Natural killer cell (primary cell): ENCODE measurements around the gene PAN3. TPM values are rescaled to one million over a fixed set of nuclear protein-coding genes. Genes with fewer than 3 reads are reported as not detected.

Experiments
- ATAC-seq, 3 donors: fragments of 150-1000 bp in 2 of 3; fragments of 200-7000 bp in 1 of 3; cut with Tn5 transposase; 1 replicate in 1 of 3; 2 replicates in 2 of 3; pipeline ENCODE4 v1.10.0; 2021; ENCODE audit warnings: mild to moderate bottlenecking in 2 of 3, moderate library complexity in 2 of 3
- DNase-seq, 2 donors: peaks; one replicate each; pipeline versions ENCODE4 v3.0.0 to v3.0.0-alpha.2; 2013 to 2021; ENCODE audit warnings: mixed read lengths in 1 of 2
- H3K27ac ChIP-seq: one replicate; pipeline ENCODE4 v1.5.1; 2013; ENCODE audit warnings: mild to moderate bottlenecking, low read length
- H3K27me3 ChIP-seq: one replicate; pipeline ENCODE4 v1.6.1; 2013; ENCODE audit warnings: low read length; ENCODE audit not compliant: control insufficient read depth, insufficient read depth
- H3K36me3 ChIP-seq: one replicate; pipeline ENCODE4 v1.6.1; 2013; ENCODE audit warnings: low read length; ENCODE audit not compliant: control insufficient read depth, insufficient read depth
- H3K4me1 ChIP-seq: one replicate; pipeline ENCODE4 v1.6.1; 2013; ENCODE audit warnings: low read length; ENCODE audit not compliant: control insufficient read depth, insufficient read depth
- H3K4me3 ChIP-seq: one replicate; pipeline ENCODE4 v1.5.1; 2013; ENCODE audit warnings: low read length
- H3K9me3 ChIP-seq: one replicate; pipeline ENCODE4 v1.6.1; 2013; ENCODE audit warnings: low read length; ENCODE audit not compliant: control insufficient read depth, insufficient read depth
- H3K27ac Mint-ChIP-seq, 2 donors: one replicate each; pipeline ENCODE4 v1.8.0; 2022; ENCODE audit warnings: mild to moderate bottlenecking in 2 of 2, mixed read lengths in 2 of 2, moderate library complexity in 1 of 2
- H3K27me3 Mint-ChIP-seq, 2 donors: one replicate each; pipeline ENCODE4 v1.8.0; 2022; ENCODE audit warnings: low read depth in 2 of 2, mixed read lengths in 2 of 2
- H3K36me3 Mint-ChIP-seq: one replicate; pipeline ENCODE4 v1.8.0; 2022; ENCODE audit warnings: mixed read lengths
- H3K4me1 Mint-ChIP-seq, 2 donors: one replicate each; pipeline ENCODE4 v1.8.0; 2022; ENCODE audit warnings: mixed read lengths in 2 of 2
- H3K4me3 Mint-ChIP-seq: one replicate; pipeline ENCODE4 v1.8.0; 2022; ENCODE audit warnings: mild to moderate bottlenecking, moderate library complexity, mixed read lengths
- H3K9me3 Mint-ChIP-seq, 2 donors: one replicate each; pipeline ENCODE4 v1.8.0; 2022; ENCODE audit warnings: mixed read lengths in 2 of 2
- WGBS: methylation state at CpG from one replicate; pipeline ENCODE4 v1.1.7; 2013; ENCODE audit warnings: missing lambda C conversion rate; ENCODE audit not compliant: insufficient coverage; 5-methylcytosine and 5-hydroxymethylcytosine counted together
- intact Hi-C: fragments of 100-400 bp; cut with micrococcal nuclease; formaldehyde crosslinking; loops from one replicate; pipeline ENCODE4 v1.14.2; 2022
- total RNA-seq, 4 donors: library from RNA; stranded (reverse); fragments of 120-200 nt in 1 of 4; gene quantifications; one replicate each; pipeline versions ENCODE4 v1.2.3 to v1.2.4, GENCODE V29; 2013 to 2022
- TF ChIP-seq, protein P1 (sequence below): fragments of 200-600 bp; IDR thresholded peaks from one replicate; pipeline ENCODE4 v1.8.0; 2022; ENCODE audit warnings: antibody characterized with exemption

PAN3 gene
- total RNA-seq, 3 donors from 2014 or later (not counting 1 experiment from before 2014, with no cell fraction given) = 80.0 to 94.2 (median 91.7) TPM

DNA sequence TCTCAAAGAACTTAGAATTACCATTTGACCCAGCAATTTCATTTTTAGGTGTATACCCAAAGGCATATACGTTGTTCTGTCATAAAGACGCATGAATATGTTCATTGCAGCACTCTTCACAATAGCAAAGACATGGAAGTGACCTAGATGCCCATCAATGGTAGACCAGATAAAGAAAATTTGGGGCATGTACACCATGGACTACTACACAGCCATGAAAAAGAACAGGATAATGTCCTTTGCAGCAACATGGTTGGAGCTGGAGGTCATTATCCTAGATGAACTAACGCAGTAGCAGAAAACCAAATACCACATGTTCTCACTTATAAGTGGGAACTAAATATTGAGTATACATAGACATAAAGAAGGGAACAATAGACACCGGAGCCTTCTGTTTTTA, 20.7 kb downstream of the PAN3 start:
- ATAC-seq = no peak
- H3K4me3 Mint-ChIP-seq = no peak overlapping the region
- no peak overlapping the region for H3K27ac ChIP-seq
- peaks cover 53 to 67% of the 10 kb centered on the region in 2 donors for H3K4me1 Mint-ChIP-seq
- no peaks in the 10 kb centered on the region for H3K9me3 Mint-ChIP-seq
- peaks cover 12% of the 10 kb centered on the region for H3K36me3 Mint-ChIP-seq
- intact Hi-C loops = no loop called here
- no peak overlapping the region for H3K4me3 ChIP-seq
- TF ChIP-seq, protein P1, sequence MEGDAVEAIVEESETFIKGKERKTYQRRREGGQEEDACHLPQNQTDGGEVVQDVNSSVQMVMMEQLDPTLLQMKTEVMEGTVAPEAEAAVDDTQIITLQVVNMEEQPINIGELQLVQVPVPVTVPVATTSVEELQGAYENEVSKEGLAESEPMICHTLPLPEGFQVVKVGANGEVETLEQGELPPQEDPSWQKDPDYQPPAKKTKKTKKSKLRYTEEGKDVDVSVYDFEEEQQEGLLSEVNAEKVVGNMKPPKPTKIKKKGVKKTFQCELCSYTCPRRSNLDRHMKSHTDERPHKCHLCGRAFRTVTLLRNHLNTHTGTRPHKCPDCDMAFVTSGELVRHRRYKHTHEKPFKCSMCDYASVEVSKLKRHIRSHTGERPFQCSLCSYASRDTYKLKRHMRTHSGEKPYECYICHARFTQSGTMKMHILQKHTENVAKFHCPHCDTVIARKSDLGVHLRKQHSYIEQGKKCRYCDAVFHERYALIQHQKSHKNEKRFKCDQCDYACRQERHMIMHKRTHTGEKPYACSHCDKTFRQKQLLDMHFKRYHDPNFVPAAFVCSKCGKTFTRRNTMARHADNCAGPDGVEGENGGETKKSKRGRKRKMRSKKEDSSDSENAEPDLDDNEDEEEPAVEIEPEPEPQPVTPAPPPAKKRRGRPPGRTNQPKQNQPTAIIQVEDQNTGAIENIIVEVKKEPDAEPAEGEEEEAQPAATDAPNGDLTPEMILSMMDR = no peak
- no peaks in the 10 kb centered on the region for H3K36me3 ChIP-seq
- no peak overlapping the region for H3K27ac Mint-ChIP-seq
- DNase-seq = no peak
- no peaks in the 10 kb centered on the region for H3K27me3 Mint-ChIP-seq
- WGBS = 94% methylated on average over 3 of the region's 4 CpGs
- peaks cover 7% of the 10 kb centered on the region for H3K4me1 ChIP-seq
- H3K9me3 ChIP-seq = no peaks in the 10 kb centered on the region
- H3K27me3 ChIP-seq = no peaks in the 10 kb centered on the region

DNA sequence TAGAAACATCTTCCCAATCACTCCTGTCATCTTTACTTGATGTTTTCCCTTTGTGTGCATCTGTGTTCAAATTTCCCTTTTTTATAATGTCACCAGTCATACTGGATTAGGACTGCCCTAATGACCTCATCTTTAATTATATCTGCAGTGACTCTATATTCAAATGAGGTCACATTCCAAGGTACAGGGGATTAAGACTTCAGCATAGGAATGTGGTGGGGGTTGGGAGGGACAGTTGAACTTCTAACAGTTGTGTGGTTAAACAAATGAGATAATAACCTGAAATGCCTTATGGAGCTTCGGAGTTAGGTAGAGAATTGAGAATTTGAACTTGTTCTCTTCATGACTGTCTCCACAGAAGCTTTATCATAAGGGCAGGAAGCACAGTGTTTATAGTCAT, 23.0 kb downstream of the PAN3 start:
- WGBS = 64% methylated on average over 1 of the region's 1 CpG
- no peaks in the 10 kb centered on the region for H3K27me3 Mint-ChIP-seq
- TF ChIP-seq, protein P1 = no peak
- no peak for DNase-seq
- peaks cover 9% of the 10 kb centered on the region for H3K4me1 ChIP-seq
- no peaks in the 10 kb centered on the region for H3K9me3 Mint-ChIP-seq
- H3K27me3 ChIP-seq = no peaks in the 10 kb centered on the region
- no peak overlapping the region for H3K4me3 Mint-ChIP-seq
- H3K4me1 Mint-ChIP-seq = peaks cover 56 to 68% of the 10 kb centered on the region in 2 donors
- no peak overlapping the region for H3K4me3 ChIP-seq
- peaks cover 12% of the 10 kb centered on the region for H3K36me3 Mint-ChIP-seq
- H3K27ac ChIP-seq = no peak overlapping the region
- ATAC-seq = no peak
- intact Hi-C loops = no loop called here
- peak overlapping the region in 1 of 2 donors; percentile 27 for H3K27ac Mint-ChIP-seq
- H3K9me3 ChIP-seq = no peaks in the 10 kb centered on the region
- peaks cover 2% of the 10 kb centered on the region for H3K36me3 ChIP-seq

DNA sequence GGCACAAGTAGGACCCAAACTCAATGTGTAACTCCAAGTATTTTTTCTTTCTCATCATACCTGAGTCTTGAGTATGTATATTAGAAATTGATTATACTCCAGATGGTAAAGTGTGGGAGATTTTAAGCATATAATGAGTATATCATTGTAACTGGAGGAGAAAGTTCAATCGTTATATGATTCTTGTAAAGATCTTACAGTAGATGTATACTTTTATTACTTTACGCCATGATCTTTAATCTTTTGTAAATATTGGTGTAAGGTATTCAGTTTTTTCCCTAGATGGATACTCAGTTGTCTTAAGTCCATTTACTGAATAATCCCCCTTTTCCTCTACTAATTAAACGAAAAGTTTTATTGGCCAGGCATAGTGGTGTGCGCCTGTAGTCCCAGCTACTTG, 25.2 kb downstream of the PAN3 start:
- TF ChIP-seq, protein P1 = no peak
- Histone ChIP-seq H3K4me1 (peaks cover 12% of the 10 kb centered on the region), H3K4me3 (no peak overlapping the region), H3K36me3 (peaks cover 2% of the 10 kb centered on the region), H3K9me3 (no peaks in the 10 kb centered on the region), H3K27ac (no peak overlapping the region), H3K27me3 (no peaks in the 10 kb centered on the region)
- Mint-ChIP-seq H3K9me3 (no peaks in the 10 kb centered on the region), H3K27ac (no peak overlapping the region), H3K4me3 (no peak overlapping the region), H3K36me3 (no peaks in the 10 kb centered on the region), H3K27me3 (no peaks in the 10 kb centered on the region), H3K4me1 (peaks cover 50 to 58% of the 10 kb centered on the region in 2 donors)
- intact Hi-C loops = no loop called here
- no peak for DNase-seq
- ATAC-seq = no peak
- 100% methylated on average over 1 of the region's 4 CpGs for WGBS

DNA sequence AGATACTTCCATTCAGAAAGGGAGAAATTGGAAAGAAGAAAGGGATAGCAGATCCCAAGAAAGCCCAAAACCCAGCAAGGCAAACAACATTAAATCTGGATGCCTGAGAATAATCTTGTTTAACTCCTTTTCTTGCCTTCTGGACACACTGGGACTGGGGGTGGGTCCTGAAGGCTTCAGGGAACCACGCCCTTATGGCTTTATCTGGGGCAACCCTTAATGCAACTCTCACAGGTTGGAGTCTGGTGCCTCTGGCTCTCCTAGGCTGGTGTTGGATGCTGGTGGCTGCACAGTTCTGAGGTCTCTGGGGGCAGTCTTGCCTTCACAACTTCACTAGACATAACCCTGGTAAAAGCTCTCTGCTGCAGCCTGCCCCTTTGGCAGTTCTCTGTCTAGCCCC, 27.9 kb downstream of the PAN3 start:
- TF ChIP-seq, protein P1 = no peak
- Mint-ChIP-seq H3K27me3 (no peaks in the 10 kb centered on the region), H3K27ac (peak overlapping the region; percentile 23 to 48), H3K9me3 (no peaks in the 10 kb centered on the region), H3K4me1 (peaks cover 44 to 50% of the 10 kb centered on the region in 2 donors), H3K36me3 (no peaks in the 10 kb centered on the region), H3K4me3 (no peak overlapping the region)
- H3K4me3 ChIP-seq = no peak overlapping the region
- intact Hi-C loops = no loop called here
- no peaks in the 10 kb centered on the region for H3K9me3 ChIP-seq
- WGBS = 100% methylated on average over 1 of the region's 1 CpG
- H3K27me3 ChIP-seq = no peaks in the 10 kb centered on the region
- ATAC-seq = peak in 1 of 3 donors; percentile 25
- H3K27ac ChIP-seq = no peak overlapping the region
- peaks cover 12% of the 10 kb centered on the region for H3K4me1 ChIP-seq
- no peak for DNase-seq
- peaks cover 2% of the 10 kb centered on the region for H3K36me3 ChIP-seq
